Activated gamma-delta T cell (primary cell): Measurements from ENCODE around the gene SCUBE1.

Source experiments
- DNase-seq: peaks from one replicate; lab custom pipeline; 2025; lab: John Stamatoyannopoulos, UW

Gene SCUBE1

DNA sequence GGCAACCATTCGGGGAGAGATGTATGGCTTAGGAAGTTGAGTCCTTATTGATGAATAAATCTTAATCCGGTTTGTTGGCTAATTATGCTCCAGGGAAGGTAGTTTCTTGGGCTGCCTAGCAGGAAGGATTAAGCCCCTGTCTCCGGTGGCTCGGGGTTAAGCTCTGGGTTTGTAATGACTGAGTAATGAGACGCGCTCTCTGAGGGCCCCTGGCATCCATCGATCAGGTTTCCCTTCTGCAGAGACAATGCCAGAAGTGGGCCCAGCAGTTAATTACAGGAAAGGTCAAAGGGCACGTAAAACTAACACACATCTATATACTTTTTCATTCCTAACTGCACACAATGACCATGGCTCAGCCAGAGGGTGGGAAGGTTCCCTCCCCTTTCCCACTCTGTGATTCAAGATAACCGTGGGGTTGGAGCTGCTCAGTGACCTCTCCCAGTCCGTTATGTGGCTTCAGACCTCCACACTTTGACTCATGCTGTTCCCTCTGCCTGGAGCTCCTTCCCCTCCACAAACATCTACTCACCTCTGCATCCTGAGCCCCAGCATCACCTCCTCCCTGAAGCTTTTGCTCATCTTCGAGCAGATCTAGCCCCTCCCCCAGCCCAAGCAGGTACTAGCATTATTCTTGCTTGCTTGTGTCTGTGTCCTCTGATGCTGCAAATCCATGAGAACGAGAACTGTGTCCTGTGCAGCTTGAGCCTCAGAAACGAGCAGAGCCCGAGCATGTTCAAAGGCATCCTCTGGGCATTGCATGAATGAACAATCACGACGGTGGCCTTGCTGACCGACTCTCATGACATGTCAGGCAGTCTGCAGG, 16.6 kb downstream of the SCUBE1 start:
- DNase-seq = no peak

DNA sequence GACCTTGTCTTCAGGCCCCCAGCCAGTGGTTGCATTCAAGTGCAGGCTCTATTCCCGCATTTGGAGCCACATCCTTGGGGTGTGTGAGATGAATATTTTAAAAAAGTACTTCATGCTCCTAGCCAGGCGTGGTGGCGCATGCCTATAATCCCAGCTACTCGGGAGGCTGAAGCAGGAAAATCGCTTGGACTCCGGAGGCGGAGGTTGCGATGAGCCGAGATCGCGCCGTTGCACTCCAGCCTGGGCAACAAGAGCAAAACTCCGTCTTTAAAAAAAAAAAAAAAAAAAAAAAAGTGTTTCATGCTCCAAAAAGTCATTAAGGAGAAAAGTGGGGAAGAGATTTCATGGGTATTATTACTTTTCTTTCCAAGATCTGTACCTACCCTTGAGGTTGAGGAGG, 18.0 kb downstream of the SCUBE1 start:
- DNase-seq = no peak

DNA sequence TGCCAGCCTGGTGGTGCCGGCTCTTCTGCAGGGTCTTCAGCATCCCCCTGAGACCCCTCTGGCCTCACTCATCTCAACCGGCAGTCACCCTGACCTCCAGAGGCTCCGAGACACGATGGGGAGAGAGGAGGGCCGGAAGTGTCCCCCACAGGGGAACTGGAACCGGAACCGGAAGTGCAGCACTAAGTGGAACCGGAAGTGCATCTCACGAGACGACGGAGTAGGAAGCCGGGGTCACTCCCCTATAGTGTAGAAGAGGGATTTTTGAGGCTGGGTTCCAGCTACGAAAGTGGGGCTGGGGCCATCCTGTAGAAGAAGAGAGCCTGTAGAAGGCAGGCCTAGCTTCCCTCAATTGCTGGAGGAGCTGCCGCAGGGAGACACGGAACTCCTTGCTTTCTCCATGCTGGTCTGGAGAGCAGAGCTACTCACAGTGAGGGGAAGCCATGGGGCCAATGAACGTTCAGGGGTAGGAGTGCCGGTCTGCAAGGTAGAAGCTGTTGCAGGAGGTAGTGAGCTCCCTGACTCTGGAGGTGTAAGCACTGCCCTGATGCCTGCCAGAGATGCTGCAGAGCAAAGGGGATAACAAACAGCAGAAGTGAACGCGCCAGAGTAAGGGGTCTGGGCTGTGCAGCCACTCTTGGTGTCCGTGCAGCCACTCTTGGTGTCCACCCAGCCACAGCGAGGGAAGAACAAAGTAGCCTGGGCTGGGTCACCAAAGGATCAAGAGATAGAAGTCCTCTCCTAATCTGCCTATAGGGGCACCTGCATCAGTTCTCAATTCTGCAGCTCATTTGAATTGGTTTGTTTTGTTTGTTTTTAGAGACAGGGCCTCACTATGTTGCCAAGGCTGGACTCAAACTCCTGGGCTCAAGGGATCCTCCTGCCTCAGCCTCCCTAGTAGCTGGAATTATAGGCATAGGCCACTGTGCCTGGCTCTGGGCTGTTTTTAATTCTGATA, 21.9 kb downstream of the SCUBE1 start:
- DNase-seq = no peak

DNA sequence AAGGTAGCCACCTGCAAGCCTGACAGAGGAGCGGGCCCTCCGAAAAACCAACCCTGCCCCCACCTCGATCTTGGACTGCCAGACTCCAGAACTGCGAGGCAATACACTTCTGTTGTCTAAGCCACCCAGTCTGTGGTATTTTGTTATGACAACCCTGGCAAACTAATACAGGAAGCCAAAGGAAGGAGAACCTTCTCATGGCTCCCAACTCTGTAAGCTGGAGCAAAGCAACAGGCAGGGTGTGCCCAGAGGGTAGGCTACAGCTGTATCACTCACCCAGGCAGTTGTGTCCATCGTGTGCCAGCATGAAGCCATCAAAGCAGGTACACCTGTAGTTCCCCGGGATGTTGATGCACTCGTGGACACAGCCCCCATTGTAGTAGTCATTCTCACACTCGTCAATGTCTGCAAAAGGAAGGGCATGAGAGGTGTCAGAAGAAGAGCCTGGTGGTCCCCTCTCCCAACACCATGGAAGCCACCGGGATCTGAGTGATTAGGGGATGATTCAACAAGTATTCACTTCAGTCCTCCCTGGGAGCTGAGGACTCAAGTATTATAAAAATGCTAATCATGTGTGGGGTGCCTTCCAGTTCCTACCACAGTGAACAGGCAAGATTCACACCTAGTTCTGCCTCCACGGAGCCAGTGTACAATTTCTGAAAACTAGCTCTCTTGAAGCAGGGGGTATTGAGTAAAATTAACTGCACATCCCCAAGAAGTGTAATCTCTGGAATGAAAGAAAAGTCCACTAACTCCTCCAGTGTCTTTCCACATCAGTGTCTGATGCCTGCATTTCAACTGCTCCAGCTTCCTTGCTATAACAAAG, 23.3 kb downstream of the SCUBE1 start:
- DNase-seq = no peak

DNA sequence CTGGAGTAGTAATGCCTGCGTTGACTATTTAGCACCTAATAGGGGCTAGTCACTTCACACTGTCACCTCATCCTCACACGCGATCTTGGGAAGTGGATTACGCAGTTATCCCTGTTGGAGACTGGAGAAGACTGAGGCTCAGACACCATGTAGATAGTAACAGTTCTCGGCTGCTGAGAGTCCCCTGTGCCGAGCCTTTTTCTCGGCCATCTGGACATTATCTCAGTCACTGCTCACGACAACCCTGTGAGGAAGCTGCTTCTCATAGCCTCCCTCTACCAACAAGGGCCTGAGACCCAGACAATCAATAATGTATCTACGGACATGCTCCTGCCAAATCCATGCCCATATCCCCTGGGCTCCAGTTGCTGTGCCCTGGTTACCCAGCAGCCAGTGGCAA, 25.9 kb downstream of the SCUBE1 start:
- no peak for DNase-seq

DNA sequence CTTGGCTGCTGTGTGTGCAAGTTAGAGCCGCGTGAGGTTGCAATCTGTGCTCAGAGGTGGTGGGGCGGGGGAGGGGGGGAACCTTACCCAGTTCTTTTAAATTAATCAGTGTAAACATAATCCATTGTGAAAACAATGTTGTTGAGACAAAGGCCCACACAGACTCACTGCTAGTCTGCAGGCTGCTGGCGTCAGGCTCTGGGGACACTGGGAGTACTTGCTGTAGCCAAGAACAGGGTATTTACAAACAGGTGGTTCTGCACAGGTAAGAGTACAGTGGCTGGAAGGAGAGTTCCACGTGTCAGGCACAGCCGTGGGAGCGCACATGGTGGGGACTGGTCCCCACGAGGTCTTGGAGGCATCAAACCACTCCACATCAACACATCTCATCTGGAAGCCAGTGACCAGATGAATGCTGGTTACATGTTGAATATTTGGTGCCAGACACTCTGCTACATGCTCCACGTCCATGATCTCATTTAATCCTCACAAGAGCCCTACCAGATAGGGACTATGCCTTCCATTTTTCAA, 27.4 kb downstream of the SCUBE1 start:
- no peak for DNase-seq

DNA sequence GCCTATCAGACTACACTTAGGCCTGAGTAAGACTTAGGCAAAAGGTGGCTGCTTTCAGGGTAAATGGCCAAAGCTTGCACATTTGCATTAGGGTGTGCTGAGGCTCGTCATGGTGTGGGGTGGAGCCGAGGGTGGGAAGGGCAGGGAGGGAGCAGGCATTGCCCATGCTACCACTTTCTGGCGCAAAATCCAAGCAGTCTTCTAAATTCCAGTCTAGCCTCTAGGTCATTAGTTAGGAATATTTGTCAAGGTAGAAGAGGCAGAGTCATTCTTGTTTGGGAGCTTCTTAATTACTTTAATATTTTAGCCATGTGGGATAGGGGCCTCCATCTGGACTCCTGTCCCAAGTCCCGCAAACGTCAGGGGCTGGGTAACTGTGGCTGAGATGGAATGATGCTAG, 28.6 kb downstream of the SCUBE1 start:
- no peak for DNase-seq

DNA sequence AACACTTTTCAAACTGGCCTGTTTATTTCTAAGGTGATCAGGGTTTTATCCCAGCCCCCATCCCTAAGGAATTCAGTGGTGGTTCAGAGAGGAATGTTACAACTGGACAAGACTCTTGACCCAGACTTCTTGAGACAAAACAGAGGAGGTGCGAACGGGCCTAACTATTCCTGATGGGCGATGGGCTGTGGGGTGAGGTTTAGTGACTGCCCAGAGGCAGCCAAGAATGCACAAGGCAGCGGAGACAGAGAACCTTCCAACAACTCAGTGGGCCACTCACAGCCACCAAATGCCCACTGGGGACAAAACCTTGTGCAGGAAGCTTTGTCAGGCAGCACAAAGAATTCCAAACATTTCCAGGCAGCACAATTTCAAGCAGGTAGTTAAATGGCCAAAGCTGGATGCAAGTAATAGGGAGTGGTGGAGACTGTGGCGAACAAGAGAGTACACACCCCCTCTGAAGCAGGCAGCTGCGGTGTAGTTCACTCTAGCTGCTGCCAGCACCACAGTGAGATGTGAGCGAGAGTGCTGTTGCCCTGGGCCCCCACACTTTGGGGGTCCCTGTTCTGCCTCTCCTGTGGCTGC, 29.2 kb downstream of the SCUBE1 start:
- no peak for DNase-seq

DNA sequence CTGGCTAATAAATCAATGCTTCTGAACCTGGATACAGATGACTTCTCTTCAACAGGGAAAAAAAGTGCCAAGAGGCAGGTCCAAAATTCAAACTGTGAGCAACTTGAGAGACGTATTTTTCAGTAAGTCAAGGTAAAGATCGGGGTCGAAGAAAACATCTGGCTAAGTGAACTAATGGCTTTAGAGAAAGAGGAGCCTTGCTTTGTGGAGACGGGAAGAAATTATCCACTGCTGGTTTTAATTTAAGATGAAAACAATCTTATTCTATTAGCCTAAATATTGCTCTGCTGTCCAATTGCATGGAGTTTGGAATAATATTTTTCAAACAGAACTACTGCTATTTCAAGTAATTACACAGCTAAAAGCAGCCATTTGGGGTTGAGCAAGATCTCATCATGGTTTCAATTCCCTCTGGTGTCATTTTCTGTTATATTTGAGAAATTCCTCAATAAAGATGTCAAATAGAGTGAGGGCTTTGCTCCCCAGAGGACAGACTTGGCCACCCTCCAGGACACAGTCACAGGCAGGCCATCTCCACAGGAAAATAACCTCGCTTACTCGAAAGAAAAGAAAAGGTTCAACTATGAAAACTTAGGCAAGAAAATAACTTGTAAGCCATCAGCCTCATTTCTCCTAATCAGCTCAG, 29.8 kb downstream of the SCUBE1 start:
- DNase-seq = no peak

DNA sequence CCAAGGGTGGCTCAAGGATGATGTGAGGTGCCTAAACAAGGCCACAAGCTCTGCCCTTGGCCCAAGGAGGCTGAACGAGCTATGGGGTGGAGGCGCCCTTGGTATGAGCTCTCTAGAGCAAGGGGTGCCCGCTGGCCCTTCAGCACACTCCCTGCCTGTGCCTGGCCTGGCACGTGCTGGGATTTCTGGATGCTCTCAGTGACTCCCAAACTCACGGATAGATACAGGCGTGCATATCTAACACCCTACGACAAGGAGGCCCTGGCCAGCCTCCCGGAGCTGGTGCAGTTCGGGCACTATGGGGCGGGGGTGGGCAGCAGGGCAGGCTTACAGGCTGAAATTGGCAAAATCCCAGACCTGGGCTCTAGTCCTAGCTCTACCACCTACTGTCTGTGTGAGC, 30.6 kb downstream of the SCUBE1 start:
- no peak for DNase-seq

DNA sequence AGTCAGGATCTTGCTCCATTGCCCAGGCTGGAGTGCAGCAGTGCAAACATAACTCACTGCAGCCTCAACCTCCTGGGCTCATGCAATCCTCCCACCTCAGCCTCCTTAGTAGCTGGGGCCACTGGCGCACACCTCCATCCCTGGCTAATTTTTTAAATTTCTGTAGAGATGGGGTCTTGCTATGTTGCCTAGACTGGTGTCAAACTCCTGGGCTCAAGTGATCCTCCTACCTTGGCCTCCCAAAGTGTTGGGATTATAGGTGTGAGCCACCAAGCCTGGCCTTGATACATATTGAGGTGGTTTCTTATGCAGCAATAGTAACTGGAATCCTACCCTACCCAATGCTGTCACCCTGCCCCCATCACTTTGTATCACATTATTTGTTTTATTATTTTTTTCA, 32.4 kb downstream of the SCUBE1 start:
- no peak for DNase-seq

DNA sequence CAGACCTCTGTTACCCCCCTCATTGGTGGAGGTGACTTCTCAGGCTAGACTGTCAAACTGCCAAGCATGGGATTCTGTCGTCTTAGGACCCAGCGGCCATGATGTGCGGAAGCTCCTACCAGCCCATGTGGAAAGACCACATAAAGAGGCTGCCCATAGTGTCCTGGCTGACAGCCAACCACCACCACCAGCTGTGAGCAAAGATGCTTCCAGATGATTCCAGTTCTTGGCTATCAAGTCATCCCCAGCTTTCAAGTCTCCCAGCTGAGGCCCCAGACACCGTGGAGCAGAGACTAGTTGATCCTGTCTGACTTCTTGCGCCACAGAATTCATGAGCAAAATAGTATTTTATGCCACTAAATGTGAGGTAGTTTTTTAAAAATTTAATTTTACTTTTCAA, 32.9 kb downstream of the SCUBE1 start:
- no peak for DNase-seq

DNA sequence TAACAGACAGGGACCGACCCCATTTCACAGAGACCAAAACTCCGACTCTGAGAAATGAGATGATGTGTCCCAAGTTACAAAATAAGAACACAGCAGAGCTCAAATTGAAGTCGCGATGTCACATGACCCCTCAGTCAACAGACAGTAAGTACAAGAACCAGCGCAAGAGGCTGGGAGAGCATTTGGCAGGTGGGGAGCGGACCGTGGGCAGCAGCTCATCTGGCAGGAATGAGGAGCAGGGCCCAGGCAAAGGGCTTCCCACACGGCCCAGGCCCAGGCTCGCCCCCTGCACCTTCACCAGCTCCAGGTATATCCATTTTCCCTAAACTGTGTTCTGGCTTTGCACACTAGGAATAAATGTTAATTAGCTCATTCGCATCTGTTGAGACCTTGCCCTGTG, 34.3 kb downstream of the SCUBE1 start:
- DNase-seq = no peak

DNA sequence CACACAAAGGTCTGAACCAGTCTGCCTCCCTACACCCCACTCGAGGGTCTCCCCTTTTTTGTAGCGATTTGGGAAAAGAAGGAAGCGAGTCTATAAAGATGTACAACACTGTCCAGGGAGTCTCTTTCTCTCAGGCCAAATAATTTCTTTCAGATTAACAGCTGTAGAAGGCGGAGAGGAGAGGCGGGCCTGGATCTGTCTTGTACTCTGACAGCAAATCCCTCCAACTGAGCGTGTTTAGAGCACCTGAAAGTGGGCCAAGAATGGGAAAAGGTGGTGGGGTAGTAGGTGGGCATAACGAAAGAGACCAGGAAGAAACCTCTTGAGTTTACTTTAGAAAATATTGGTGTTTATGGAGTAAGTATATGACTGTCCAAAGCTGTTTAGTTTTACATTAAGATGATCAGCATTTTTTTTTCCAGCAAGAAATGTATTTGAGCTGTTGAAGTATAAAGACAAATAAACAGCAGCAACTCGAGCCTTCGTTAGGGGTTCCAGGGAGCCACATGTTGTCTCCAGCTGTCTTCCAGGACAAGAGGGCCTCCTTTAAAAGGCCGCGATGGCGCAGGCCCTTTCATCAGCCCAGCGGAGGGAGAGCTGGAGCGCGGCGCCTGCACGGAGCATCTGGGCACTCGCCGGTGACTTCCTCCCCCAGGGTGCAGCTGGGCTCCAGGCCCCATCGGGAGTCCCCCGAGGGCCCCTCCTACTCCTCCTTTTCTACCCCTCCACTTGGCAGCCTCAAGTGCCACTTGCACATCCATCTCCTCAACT, 34.9 kb downstream of the SCUBE1 start:
- DNase-seq = no peak

DNA sequence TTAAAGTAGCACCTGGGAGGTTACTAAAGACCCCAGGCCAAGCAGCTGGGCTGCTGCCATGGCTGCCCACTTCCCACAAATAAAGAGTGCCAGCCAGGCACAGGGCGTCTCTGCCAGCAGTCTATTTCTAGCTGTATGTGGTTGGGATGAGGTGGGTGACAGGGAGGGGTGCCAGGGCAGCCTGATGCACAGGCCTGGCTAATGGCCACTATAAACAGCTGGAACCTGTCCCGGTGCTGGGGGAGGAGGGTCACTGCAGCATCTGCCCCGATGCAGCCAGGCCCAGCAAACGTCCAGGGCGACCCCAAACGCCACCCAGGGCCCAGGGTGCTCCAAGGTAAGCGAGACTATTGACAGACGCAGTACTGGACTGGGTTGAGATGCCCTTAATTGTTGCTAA, 37.4 kb downstream of the SCUBE1 start:
- no peak for DNase-seq

DNA sequence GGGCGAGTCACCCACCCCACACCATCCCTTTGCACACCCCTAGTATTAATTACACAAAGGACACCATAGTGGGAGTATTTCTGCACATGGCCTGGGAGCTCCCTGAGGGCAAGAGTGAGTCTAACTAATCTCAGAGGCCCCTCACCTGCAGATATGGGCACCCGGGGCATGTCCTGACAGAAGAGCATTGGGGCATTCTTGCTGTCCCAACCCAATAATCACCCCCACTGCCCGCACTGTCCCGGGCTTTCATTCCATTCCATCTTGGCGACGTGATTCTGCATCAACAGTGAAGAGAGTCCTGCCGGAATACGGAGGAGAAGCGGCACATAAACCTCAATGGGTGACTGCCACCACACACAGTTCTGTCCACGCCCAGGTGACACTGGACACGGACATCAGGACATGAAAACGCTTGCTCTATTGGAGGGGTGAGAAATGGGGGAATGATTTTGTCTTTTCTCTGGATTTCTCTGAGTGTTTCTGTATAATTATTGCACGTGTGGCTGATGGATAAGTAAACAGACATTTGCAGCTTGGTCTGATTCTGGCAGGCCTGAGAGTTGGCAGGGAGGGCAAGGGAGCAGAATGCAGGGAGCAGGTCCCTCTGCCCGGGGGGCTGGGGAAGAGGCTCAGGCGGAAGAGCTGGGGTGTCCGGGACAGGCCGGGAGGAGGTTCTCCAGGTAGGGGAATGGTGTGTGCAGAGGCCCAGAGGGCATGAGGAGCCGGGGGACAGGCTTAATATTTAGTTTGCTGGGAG, 38.2 kb downstream of the SCUBE1 start:
- DNase-seq = no peak

DNA sequence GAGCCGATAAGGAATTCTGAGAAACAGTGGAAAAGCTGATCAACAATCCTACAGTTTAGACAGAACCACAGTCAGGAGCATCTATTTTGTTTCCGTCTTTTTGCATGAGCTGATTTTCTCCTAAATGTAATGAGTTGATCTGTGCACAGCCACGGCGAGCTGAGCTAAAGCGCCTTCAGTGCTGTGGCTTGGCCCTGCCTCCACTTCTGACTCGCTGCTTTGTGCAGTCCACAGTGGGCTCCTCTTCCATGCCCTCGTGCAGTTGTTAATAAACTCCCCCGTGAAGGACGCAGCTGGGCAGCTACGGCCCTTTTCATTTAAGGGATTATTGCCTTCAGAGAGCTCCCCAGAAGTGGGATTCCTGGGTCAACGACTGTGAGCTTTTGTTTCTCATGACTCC, 39.4 kb downstream of the SCUBE1 start:
- DNase-seq = no peak

DNA sequence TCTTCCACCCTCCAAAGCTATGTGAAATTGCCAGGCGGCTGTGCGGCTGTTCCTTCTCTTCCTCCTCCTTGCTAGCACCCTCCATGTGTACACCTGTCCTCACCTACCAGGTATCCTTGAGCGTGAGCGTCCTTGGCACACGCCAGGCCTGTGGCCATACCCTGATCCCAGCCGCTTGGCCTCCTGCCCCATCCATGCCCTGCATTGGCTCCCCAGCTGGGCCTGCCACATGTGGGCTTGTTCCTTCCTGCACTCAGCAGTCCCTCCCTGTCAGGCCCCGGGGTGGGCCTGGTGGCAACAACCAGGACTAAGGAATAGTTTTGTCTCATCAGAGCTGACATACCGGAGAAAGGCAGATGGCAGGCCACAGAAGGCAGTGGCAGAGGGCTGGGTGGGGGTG, 40.0 kb downstream of the SCUBE1 start:
- DNase-seq = no peak

DNA sequence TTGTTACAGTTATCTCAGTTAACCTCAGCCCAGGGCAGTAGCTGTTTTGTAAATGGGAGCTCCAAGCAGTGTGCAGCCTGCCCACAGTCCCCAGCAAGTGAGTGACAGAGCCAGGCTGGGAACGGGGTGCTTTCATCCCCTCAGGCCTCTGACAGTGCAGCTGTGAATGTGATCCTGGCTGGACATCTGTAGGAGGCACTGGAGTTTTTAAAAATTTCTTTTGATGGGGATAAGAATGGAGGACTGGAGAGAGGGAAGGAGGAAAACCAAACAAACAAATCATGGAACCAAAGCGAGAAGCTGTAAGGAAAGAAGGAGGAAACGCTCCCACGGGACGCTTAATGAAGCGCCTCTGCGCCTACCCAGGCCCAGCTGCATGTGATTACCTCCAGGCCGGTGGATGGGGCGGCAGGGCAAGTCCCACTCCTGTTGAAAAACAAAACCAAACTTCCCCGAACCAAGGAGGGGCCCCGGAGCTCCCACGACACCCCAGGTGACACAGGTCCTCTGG, 40.6 kb downstream of the SCUBE1 start:
- no peak for DNase-seq
